Smooth muscle cell (in vitro differentiated cells): Measurements from ENCODE around the gene PTOV1. TPM values are rescaled to one million over a fixed set of nuclear protein-coding genes. Genes with fewer than 3 reads are reported as not detected.
A peak's percentile ranks its signal among the peaks of the same experiment; 100 is the strongest.

Experiments
- DNase-seq: peaks from one replicate; lab custom pipeline; 2025; ENCODE audit not compliant: unreplicated experiment; lab: John Stamatoyannopoulos, UW
- H2AFZ ChIP-seq: fragments of 200-600 bp; sonication (generic); 2 replicates; pipeline ENCODE4 v1.6.0; 2016; ENCODE audit warnings: antibody characterized with exemption, low read depth, mild to moderate bottlenecking
- H3F3A ChIP-seq: fragments of 200-600 bp; sonication (generic); 2 replicates; pipeline ENCODE4 v1.6.0; 2017; ENCODE audit warnings: antibody characterized with exemption, low read depth
- H3K27ac ChIP-seq: fragments of 200-600 bp; sonication (generic); 2 replicates; pipeline ENCODE4 v1.5.1; 2016; ENCODE audit warnings: low read depth, mild to moderate bottlenecking
- H3K27me3 ChIP-seq: fragments of 200-600 bp; sonication (generic); 2 replicates; pipeline ENCODE4 v1.6.1; 2016; ENCODE audit warnings: low read depth, mild to moderate bottlenecking
- H3K36me3 ChIP-seq: fragments of 200-600 bp; sonication (generic); 2 replicates; pipeline ENCODE4 v1.5.1; 2016; ENCODE audit warnings: low read depth
- H3K4me1 ChIP-seq: fragments of 200-600 bp; sonication (generic); 2 replicates; pipeline ENCODE4 v1.5.1; 2016; ENCODE audit warnings: low read depth
- H3K4me2 ChIP-seq: fragments of 200-600 bp; sonication (generic); 2 replicates; pipeline ENCODE4 v1.6.0; 2016; ENCODE audit warnings: mild to moderate bottlenecking
- H3K4me3 ChIP-seq: fragments of 200-600 bp; sonication (generic); 2 replicates; pipeline ENCODE4 v1.5.1; 2016; ENCODE audit warnings: mild to moderate bottlenecking
- H3K79me2 ChIP-seq: fragments of 200-600 bp; sonication (generic); 2 replicates; pipeline ENCODE4 v1.6.0; 2016; ENCODE audit warnings: low read depth, mild to moderate bottlenecking
- H3K9ac ChIP-seq: fragments of 200-600 bp; sonication (generic); 2 replicates; pipeline ENCODE4 v1.6.0; 2016; ENCODE audit warnings: low read depth
- H3K9me3 ChIP-seq: fragments of 200-600 bp; sonication (generic); replicated peaks from 2 replicates; pipeline ENCODE4 v1.5.1; 2016; ENCODE audit warnings: low read depth
- H4K20me1 ChIP-seq: fragments of 200-600 bp; sonication (generic); 2 replicates; pipeline ENCODE4 v1.6.0; 2016; ENCODE audit warnings: low read depth
- CTCF ChIP-seq: fragments of 200-600 bp; sonication (generic); IDR thresholded peaks from 2 replicates; pipeline ENCODE4 v1.5.1; 2017; ENCODE audit warnings: borderline replicate concordance, mild to moderate bottlenecking, antibody characterized with exemption; ENCODE audit not compliant: insufficient read depth, poor library complexity, severe bottlenecking
- WGBS: methylation state at CpG from one replicate; pipeline ENCODE4 v1.1.7; 2016; ENCODE audit warnings: low lambda C conversion rate; 5-methylcytosine and 5-hydroxymethylcytosine counted together
- polyA plus RNA-seq: library from polyadenylated mRNA; unstranded; fragments of >200 nt; fragmentation: Nextera tagmentation; extraction: Ambion mirVana; gene quantifications from 2 replicates; pipeline ENCODE4 v1.2.1, GENCODE V29; 2016
- total RNA-seq: library from RNA; depleted of rRNA; stranded (reverse); fragments of >200 nt; gene quantifications from 2 replicates; pipeline ENCODE4 v1.2.3, GENCODE V29; 2014

PTOV1 gene
- total and polyA plus RNA-seq, 2 experiments from 2014 or later: 81.0 to 256 TPM

GRCh38 chr19:49878744-49879070 lies 27.7 kb downstream of the PTOV1 start:
- DNase-seq: no peak
- WGBS: 92% methylated on average over 9 of the region's 9 CpGs
- H3K9me3 ChIP-seq: no peaks in the 10 kb centered on the region
- H3K79me2 ChIP-seq: peaks cover 25% of the 10 kb centered on the region
- H3K4me3 ChIP-seq: peak overlapping the region; percentile 72
- TF ChIP-seq CTCF: no peak
- peaks cover 12% of the 10 kb centered on the region for H3K4me1 ChIP-seq
- H4K20me1 ChIP-seq: peaks cover 5% of the 10 kb centered on the region
- peak overlapping the region; percentile 94 for H3K4me2 ChIP-seq
- peak overlapping the region; percentile 95 for H3K9ac ChIP-seq
- H2AFZ ChIP-seq: no peak overlapping the region
- H3K36me3 ChIP-seq: peaks cover 5% of the 10 kb centered on the region
- H3K27me3 ChIP-seq: no peaks in the 10 kb centered on the region
- peak overlapping the region; percentile 96 for H3K27ac ChIP-seq
- peaks cover 3% of the 10 kb centered on the region for H3F3A ChIP-seq

- DNase-seq: no peak
- H2AFZ ChIP-seq: no peak overlapping the region
- peaks cover 12% of the 10 kb centered on the region for H3K4me1 ChIP-seq
- H3K4me3 ChIP-seq: no peak overlapping the region
- H4K20me1 ChIP-seq: peaks cover 5% of the 10 kb centered on the region
- peaks cover 3% of the 10 kb centered on the region for H3F3A ChIP-seq
- H3K9ac ChIP-seq: no peak overlapping the region
- TF ChIP-seq CTCF: no peak
- no peaks in the 10 kb centered on the region for H3K27me3 ChIP-seq
- H3K4me2 ChIP-seq: no peak overlapping the region
- no peak overlapping the region for H3K27ac ChIP-seq
- peaks cover 20% of the 10 kb centered on the region for H3K79me2 ChIP-seq
- peaks cover 5% of the 10 kb centered on the region for H3K36me3 ChIP-seq
- no peaks in the 10 kb centered on the region for H3K9me3 ChIP-seq
- 95% methylated on average over 12 of the region's 12 CpGs for WGBS
Observed at GRCh38 chr19:49879243-49879963, 28.4 kb downstream of the PTOV1 start.

- Histone ChIP-seq H3K4me1 (peaks cover 10% of the 10 kb centered on the region), H3K9ac (no peak overlapping the region)
- no peak for TF ChIP-seq CTCF
Observed at GRCh38 chr19:49880162-49880869, 29.4 kb downstream of the PTOV1 start.

More at GRCh38 chr19:49880162-49880869, 29.4 kb downstream of the PTOV1 start:
- H3K79me2 ChIP-seq: peaks cover 10% of the 10 kb centered on the region
- peaks cover 5% of the 10 kb centered on the region for H4K20me1 ChIP-seq
- H3K4me2 ChIP-seq: no peak overlapping the region
- peaks cover 3% of the 10 kb centered on the region for H3F3A ChIP-seq
- H3K36me3 ChIP-seq: peaks cover 5% of the 10 kb centered on the region
- H3K27ac ChIP-seq: no peak overlapping the region
- H2AFZ ChIP-seq: no peak overlapping the region
- no peak overlapping the region for H3K4me3 ChIP-seq
- 95% methylated on average over 10 of the region's 10 CpGs for WGBS
- no peaks in the 10 kb centered on the region for H3K9me3 ChIP-seq
- H3K27me3 ChIP-seq: no peaks in the 10 kb centered on the region
- no peak for DNase-seq
